Mucosa of descending colon (tissue), 3 donors: Measurements from ENCODE around the gene RAD50. TPM values are rescaled to one million over a fixed set of nuclear protein-coding genes. Genes with fewer than 3 reads are reported as not detected.

Experiments
- ATAC-seq: fragments of 200-7000 bp; cut with Tn5 transposase; one replicate; pipeline ENCODE4 v1.9.1; 2020; ENCODE audit warnings: mild to moderate bottlenecking, moderate library complexity
- DNase-seq, 3 donors: peaks; one replicate each; pipeline ENCODE4 v3.0.0-alpha.2; 2020
- H3K36me3 ChIP-seq: fragments of 200-600 bp; one replicate; pipeline ENCODE4 v1.8.0; 2021; ENCODE audit warnings: low read depth, mild to moderate bottlenecking
- H3K4me1 ChIP-seq: fragments of 200-600 bp; one replicate; pipeline ENCODE4 v1.8.0; 2021; ENCODE audit warnings: low read depth, mild to moderate bottlenecking
- H3K4me3 ChIP-seq: fragments of 200-600 bp; one replicate; pipeline ENCODE4 v1.8.0; 2021; ENCODE audit warnings: mild to moderate bottlenecking
- H3K9me3 ChIP-seq: fragments of 200-600 bp; one replicate; pipeline ENCODE4 v1.8.0; 2021; ENCODE audit warnings: mild to moderate bottlenecking
- intact Hi-C, 2 donors: fragments of 100-400 bp; cut with DNase I in 1 of 2; cut with micrococcal nuclease in 1 of 2; formaldehyde crosslinking; loops; one replicate each; pipeline versions ENCODE4 v1.11.0 to v1.11.1; 2022; cut with DNase I, micrococcal nuclease
- total RNA-seq, 3 donors: library from RNA; stranded (reverse); fragmentation: NEBNext Ultra II Directional in 2 of 3; extraction: Animal tissue kit (Norgen Biotek cat#: 25700) in 2 of 3; gene quantifications; one replicate each; pipeline versions ENCODE4 v1.2.1 to v1.2.4, GENCODE V29; 2021 to 2023
- TF ChIP-seq, protein P1 (sequence below): fragments of 200-600 bp; IDR thresholded peaks from one replicate; pipeline ENCODE4 v1.8.0; 2022; ENCODE audit warnings: antibody characterized with exemption, mild to moderate bottlenecking
- donor health status: DM: no; HTN: no; CAD: no; lungs with moderate emphysema.
- donor health status: DM: no; HTN: no; CAD: no.
- donor health status: DM: no; HTN: yes; CAD: no.

Gene RAD50
- total RNA-seq, 3 donors from 2014 or later, result 35.3 to 43.8 (median 36.1) TPM

DNA sequence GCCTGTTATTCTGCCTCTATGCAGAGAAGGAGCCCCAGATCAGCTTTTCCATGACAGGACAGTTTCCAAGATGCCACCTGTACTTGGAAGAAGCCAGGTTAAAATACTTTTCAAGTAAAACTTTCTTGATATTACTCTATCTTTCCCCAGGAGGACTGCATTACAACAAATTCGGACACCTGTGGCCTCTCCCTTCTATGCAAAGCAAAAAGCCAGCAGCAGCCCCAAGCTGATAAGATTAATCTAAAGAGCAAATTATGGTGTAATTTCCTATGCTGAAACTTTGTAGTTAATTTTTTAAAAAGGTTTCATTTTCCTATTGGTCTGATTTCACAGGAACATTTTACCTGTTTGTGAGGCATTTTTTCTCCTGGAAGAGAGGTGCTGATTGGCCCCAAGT lies 116.7 kb downstream of the RAD50 start:
- ATAC-seq, result no peak
- DNase-seq, result no peak
- H3K4me3 ChIP-seq, result no peak overlapping the region
- H3K4me1 ChIP-seq, result no peaks in the 10 kb centered on the region
- TF ChIP-seq, protein P1, sequence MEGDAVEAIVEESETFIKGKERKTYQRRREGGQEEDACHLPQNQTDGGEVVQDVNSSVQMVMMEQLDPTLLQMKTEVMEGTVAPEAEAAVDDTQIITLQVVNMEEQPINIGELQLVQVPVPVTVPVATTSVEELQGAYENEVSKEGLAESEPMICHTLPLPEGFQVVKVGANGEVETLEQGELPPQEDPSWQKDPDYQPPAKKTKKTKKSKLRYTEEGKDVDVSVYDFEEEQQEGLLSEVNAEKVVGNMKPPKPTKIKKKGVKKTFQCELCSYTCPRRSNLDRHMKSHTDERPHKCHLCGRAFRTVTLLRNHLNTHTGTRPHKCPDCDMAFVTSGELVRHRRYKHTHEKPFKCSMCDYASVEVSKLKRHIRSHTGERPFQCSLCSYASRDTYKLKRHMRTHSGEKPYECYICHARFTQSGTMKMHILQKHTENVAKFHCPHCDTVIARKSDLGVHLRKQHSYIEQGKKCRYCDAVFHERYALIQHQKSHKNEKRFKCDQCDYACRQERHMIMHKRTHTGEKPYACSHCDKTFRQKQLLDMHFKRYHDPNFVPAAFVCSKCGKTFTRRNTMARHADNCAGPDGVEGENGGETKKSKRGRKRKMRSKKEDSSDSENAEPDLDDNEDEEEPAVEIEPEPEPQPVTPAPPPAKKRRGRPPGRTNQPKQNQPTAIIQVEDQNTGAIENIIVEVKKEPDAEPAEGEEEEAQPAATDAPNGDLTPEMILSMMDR, result no peak
- intact Hi-C loops, result no loop called here
- no peaks in the 10 kb centered on the region for H3K9me3 ChIP-seq
- no peaks in the 10 kb centered on the region for H3K36me3 ChIP-seq

DNA sequence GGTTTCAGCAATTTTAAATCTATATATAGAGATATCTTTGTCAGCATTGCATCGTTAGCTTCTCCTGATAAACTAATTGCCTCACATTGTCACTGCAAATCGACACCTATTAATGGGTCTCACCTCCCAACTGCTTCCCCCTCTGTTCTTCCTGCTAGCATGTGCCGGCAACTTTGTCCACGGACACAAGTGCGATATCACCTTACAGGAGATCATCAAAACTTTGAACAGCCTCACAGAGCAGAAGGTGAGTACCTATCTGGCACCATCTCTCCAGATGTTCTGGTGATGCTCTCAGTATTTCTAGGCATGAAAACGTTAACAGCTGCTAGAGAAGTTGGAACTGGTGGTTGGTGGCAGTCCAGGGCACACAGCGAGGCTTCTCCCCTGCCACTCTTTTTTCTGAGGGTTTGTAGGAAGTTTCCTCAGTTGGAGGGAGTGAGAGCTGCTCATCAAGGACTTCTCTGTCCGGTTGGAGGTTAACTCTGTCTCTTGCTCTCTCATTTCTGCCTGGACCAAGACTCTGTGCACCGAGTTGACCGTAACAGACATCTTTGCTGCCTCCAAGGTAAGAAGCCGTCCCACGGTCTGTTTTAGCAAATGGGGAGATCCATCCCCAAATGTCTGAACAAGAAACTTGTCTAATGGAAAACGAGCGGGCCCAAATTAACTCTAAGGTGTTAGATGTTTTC lies 117.3 kb downstream of the RAD50 start, which contains the start of gene IL4:
Gene IL4 (plus strand): TSS at position 51 of the 692 bp plus-strand sequence. CDS start 62 bp downstream, at position 113.
- Histone ChIP-seq H3K9me3 (no peaks in the 10 kb centered on the region), H3K4me3 (no peak within 1 kb of the TSS), H3K36me3 (no peaks in the 10 kb centered on the region), H3K4me1 (no peaks in the 10 kb centered on the region)
- ATAC-seq, result no peak
- DNase-seq, result no peak
- TF ChIP-seq, protein P1, result no peak
- intact Hi-C loops, result no loop called here

DNA sequence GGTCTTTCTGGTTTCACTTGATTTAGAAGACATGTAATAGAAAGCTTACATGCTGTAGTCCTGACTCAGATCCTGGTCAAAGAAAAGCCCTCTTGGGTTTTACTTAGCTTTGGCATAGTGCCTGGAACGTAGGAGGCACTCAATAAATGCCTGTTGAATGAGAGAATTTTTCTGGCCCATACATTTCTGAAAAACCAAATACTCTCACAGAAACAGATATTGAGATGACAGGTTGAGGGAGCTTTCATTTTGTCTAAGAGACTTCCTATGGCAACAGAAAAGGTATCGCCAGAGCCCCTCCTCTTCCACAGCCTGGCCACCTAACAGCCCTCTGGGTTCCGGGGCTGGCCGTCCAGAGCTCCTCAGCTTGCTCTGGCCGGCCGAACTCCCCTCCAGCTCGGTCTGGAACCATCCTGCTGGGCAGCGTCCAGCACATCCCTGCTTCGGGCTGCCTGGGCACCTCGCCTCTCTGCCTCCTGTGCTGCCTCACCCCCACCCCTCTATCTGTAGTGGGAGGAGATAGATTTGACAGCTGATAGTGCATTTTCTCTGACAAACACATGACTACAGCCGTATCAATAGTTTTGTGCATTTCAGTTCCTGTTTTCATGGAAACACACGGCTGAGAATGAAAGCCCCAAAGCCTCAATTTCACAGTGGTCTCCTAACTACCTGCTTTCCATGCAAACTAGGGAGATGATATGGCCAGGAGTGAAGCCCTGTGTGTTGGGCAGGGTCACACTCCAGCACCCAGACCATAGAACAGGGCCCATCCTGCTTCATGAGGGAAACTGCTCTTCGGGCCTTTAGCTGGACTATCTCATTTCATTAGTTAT lies 118.1 kb downstream of the RAD50 start:
- TF ChIP-seq, protein P1, result no peak
- intact Hi-C loops, result no loop called here
- DNase-seq (no peak), ATAC-seq (peak; percentile 12)
- Histone ChIP-seq H3K9me3 (no peaks in the 10 kb centered on the region), H3K4me1 (no peaks in the 10 kb centered on the region), H3K4me3 (no peak overlapping the region), H3K36me3 (no peaks in the 10 kb centered on the region)

DNA sequence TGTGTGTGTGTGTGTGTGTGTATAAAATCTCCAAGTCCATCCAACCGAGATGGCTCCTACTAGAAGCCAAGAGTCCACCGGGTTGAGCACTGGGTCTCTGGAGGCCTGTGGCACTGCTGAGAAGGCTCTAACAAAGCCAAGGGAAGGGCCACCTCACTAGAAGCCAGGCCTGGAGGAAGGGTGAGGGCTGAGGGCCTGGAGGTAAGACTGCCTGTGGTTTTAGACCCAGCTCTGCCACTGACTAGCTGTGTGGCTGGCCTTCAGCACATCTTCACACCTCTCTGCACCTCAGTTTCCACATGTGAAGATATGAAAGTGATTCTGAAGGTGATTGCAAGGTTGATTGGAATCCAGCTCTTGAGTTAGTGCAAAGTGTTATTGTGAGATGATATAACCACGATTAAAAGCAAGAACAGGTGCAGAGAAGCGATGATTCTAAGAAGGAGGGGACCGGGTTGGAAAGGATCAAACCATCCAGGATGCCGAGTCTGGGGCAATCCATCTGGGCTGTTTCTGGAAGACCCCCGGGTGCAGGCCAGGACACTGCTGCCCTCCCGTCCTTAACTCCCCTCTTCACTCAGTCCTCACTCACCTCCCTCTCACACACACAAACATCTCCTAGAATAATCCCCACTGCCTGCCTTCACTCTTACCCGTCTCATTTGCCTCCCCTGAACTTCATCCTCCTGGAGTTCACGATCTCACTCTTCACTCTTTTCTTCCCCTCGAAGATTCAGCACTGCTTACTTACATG lies 119.3 kb downstream of the RAD50 start:
- TF ChIP-seq, protein P1, result no peak
- Histone ChIP-seq H3K4me3 (no peak overlapping the region), H3K36me3 (no peaks in the 10 kb centered on the region), H3K4me1 (no peaks in the 10 kb centered on the region), H3K9me3 (no peaks in the 10 kb centered on the region)
- intact Hi-C loops, result no loop called here
- ATAC-seq (no peak), DNase-seq (no peak)

DNA sequence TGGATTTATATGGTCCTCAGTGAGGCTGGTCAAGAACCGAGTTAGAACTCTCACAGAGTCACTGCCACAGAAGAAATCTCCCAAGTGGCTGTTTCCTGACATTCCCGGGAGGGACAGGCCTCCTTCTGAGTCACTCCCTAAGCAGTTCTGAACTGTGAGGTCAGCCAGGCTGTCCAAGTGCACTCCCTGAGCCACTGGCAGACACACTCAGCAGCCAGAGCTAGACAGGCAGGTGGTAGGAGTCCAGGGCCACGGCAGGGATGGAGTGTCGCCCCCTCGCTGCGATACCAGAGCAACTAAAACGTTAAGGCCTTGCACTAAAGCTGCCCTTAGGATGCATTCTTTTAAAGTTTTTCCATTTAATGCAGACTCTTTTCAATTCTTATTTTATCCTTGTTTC lies 120.4 kb downstream of the RAD50 start:
- DNase-seq, result peak in 1 of 3 donors; percentile 12
- ATAC-seq, result peak; percentile 80
- no peak overlapping the region for H3K4me3 ChIP-seq
- no peaks in the 10 kb centered on the region for H3K36me3 ChIP-seq
- no peaks in the 10 kb centered on the region for H3K9me3 ChIP-seq
- no peaks in the 10 kb centered on the region for H3K4me1 ChIP-seq
- TF ChIP-seq, protein P1, result no peak
- intact Hi-C loops, result no loop called here
